Panc1 (cell line): ENCODE data around the gene GPALPP1.

Source experiments
- POLR2AphosphoS5 ChIP-seq: IDR thresholded peaks from 2 replicates; pipeline ENCODE4 v1.6.1; 2012; ENCODE audit warnings: mild to moderate bottlenecking, low read depth, low read length, moderate library complexity
- REST ChIP-seq, 2 experiments: IDR thresholded peaks; 2 replicates each; pipeline ENCODE4 v1.6.1; 2011 to 2012; ENCODE audit warnings: low read depth in 2 of 2, control low read depth in 1 of 2, low read length in 1 of 2, mild to moderate bottlenecking in 1 of 2, moderate library complexity in 1 of 2; ENCODE audit not compliant: insufficient read depth in 1 of 2
- SIN3A ChIP-seq: IDR thresholded peaks from 2 replicates; pipeline ENCODE4 v1.6.1; 2012; ENCODE audit warnings: low read depth, mild to moderate bottlenecking, low read length, moderate library complexity, borderline replicate concordance; ENCODE audit not compliant: insufficient read depth
- TCF7L2 ChIP-seq: IDR thresholded peaks from 2 replicates; pipeline ENCODE4 v1.6.1; 2011; ENCODE audit warnings: mild to moderate bottlenecking, low read depth, low read length, inconsistent platforms
- TF ChIP-seq, protein P1 (sequence below): fragments of 450-650 bp; IDR thresholded peaks from 2 replicates; pipeline ENCODE4 v1.5.1; 2017; ENCODE audit warnings: mild to moderate bottlenecking

GRCh38 chr13:45063261-45063860 is 74.0 kb downstream of the GPALPP1 start:
- TF ChIP-seq, protein P1, sequence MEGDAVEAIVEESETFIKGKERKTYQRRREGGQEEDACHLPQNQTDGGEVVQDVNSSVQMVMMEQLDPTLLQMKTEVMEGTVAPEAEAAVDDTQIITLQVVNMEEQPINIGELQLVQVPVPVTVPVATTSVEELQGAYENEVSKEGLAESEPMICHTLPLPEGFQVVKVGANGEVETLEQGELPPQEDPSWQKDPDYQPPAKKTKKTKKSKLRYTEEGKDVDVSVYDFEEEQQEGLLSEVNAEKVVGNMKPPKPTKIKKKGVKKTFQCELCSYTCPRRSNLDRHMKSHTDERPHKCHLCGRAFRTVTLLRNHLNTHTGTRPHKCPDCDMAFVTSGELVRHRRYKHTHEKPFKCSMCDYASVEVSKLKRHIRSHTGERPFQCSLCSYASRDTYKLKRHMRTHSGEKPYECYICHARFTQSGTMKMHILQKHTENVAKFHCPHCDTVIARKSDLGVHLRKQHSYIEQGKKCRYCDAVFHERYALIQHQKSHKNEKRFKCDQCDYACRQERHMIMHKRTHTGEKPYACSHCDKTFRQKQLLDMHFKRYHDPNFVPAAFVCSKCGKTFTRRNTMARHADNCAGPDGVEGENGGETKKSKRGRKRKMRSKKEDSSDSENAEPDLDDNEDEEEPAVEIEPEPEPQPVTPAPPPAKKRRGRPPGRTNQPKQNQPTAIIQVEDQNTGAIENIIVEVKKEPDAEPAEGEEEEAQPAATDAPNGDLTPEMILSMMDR, result no peak
- no peak for TF ChIP-seq REST (IDR thresholded peaks at IDR 0.05; ENCODE audit: insufficient read depth in 1 of 2, low read depth in 2 of 2, low read length in 1 of 2)
- TF ChIP-seq POLR2AphosphoS5, result no peak
- TF ChIP-seq SIN3A, result no peak
- no peak for TF ChIP-seq TCF7L2
